EH (cell line): ENCODE results near the gene RPL13A.
"Not testable (repeated sequence)": the region's sequence is repeated elsewhere in the genome, so short reads cannot be mapped to it uniquely, and the experiment has no call there.

Experiments used
- DNase-seq: peaks from one replicate; pipeline ENCODE4 v3.0.0-alpha.2; 2015; ENCODE audit warnings: low read depth

Gene RPL13A

DNA sequence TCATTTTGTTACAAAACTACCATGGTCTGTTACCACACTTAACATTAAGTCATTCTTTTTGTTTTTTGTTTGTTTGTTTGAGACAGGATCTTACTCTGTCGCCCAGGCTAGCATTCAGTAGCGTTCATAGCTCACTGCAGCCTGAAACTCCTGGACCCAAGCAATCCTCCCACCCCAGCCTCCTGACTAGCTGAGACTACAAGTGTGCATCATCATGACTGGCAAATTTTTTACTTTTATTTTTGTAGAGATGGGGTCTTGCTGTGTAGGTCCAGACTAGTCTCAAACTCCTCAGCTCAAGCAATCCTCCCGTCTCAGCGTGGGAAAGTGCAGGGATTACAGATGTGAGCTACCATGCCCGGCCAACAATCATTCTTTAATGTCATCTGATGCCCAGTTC is 31.1 kb upstream of the RPL13A start:
- DNase-seq, result peak; percentile 18

DNA sequence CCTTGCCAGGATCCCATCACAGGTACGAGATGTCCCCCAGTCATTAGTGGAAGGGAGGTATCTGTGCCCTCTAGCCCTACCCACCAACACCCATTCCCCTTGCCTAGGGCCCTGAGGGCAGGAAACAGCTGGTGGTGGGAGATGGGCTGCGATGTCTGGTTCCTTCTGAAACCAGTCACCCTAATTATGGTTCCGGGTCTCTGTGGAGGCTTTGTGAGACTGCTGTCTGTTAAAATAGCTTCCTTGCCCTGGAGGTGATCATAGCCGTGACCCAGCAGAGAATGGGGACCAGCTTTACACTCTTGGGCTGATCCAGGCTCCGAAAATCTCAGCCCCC is 28.9 kb upstream of the RPL13A start:
- DNase-seq, result no peak

DNA sequence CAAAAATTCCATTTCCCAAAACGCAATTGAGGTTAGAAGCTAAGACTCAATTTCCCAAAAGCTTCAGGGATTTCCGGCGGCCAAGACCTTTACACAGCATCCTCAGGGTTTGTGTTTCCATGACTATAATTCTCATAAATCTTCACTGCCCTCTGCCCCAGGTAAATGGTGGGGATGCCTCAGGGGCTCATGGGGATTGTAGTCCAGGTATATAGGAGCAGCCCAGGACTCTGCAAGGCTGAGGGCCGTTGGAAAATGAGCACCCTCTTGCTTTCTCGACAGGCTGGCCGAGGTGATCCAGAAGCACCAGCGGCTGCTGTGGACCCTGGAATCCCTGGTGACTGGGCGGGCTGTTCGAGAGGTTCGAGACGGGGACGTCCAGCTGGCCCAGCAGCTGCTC is 28.0 kb upstream of the RPL13A start:
- no peak for DNase-seq

DNA sequence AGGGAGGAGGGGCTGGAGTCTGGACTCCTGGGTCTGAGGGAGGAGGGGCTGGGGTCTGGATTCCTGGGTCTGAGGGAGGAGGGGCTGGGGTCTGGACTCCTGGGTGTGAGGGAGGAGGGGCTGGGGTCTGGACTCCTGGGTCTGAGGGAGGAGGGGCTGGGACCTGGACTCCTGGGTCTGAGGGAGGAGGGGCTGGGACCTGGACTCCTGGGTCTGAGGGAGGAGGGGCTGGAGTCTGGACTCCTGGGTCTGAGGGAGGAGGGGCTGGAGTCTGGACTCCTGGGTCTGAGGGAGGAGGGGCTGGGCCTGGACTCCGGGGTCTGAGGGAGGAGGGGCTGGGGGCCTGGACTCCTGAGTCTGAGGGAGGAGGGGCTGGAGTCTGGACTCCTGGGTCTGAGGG is 26.3 kb upstream of the RPL13A start:
- not testable (repeated sequence) for DNase-seq

DNA sequence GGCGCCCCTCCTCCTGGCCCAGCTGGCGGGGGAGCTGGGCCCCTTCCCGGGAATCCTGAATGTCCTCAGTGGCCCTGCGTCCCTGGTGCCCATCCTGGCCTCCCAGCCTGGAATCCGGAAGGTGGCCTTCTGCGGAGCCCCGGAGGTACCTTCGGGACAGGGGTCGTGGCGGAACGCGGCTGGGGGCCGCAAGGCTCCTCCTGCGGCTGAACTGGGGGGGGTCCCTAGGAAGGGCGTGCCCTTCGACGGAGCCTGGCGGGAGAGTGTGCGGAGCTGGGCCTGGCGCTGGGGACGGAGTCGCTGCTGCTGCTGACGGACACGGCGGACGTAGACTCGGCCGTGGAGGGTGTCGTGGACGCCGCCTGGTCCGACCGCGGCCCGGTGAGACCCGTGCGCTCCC is 25.8 kb upstream of the RPL13A start:
- no peak for DNase-seq

DNA sequence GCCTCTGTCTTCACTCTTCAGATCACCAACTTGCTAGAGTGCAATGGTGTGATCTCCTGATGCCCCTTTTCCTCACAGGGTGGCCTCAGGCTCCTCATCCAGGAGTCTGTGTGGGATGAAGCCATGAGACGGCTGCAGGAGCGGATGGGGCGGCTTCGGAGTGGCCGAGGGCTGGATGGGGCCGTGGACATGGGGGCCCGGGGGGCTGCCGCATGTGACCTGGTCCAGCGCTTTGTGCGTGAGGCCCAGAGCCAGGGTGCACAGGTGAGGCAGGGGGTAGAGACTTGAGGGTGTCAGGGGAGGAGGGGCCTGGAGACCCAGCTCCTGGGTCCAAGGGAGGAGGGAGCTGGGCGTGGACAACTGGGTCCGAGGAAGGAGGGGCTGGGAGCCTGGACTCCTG is 24.9 kb upstream of the RPL13A start:
- no peak for DNase-seq

DNA sequence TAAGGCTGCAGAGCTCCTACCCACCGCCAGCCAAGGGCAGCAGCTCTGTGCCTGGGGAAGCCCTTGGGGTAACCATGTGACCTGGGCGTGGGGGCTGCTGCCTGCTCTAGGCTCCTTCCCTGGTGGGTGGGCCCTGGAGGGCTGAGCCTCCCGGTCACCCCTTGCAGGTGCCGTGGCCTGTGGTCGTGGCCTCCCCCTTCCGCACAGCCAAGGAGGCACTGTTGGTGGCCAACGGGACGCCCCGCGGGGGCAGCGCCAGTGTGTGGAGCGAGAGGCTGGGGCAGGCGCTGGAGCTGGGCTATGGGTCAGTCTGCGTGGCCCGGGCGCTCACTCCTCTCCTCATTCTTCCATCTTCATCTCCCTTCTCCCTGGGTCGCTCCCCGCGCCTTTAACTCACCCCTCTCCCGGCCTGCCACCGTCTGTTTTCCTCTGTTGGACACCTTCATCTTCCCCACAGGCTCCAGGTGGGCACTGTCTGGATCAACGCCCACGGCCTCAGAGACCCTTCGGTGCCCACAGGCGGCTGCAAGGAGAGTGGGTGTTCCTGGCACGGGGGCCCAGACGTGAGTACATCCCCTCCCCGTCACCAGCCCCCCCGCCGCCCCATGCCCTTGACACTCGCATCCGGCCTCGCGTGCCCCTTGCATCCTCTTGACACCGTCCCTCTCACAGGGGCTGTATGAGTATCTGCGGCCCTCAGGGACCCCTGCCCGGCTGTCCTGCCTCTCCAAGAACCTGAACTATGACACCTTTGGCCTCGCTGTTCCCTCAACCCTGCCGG is 23.3 kb upstream of the RPL13A start:
- no peak for DNase-seq

DNA sequence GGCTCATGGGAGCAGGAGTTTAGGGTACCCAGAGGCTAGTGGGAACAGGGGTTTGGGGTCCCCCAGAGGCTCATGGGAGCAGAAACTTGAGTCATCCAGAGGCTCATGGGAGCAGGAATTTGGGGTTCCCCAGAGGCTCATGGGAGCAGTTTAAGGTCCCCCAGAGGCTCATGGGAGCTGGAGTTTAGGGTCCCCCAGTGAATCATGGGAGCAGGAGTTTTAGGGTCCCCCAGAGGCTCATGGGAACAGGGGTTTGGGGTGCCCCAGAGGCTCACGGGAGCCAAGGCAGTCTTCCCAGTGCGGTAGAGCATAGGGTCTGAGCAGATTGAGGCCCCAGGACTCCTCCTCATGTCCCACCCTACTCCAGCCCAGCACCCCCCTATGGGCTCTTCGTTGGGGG is 22.0 kb upstream of the RPL13A start:
- DNase-seq, result no peak

DNA sequence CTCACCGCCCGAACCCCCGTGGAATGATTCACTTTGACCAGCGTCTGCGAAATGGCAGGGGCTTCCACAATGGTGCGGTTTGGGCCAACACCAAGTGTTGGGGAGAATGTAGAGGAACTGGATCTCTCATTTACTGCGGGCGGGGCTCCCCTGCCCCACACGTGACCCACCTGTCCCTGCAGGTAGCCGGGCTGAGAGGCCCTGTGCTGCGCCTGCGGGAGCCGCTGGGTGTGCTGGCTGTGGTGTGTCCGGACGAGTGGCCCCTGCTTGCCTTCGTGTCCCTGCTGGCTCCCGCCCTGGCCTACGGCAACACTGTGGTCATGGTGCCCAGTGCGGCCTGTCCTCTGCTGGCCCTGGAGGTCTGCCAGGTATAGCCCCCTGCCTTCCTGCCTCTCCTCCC is 19.2 kb upstream of the RPL13A start:
- DNase-seq, result no peak

DNA sequence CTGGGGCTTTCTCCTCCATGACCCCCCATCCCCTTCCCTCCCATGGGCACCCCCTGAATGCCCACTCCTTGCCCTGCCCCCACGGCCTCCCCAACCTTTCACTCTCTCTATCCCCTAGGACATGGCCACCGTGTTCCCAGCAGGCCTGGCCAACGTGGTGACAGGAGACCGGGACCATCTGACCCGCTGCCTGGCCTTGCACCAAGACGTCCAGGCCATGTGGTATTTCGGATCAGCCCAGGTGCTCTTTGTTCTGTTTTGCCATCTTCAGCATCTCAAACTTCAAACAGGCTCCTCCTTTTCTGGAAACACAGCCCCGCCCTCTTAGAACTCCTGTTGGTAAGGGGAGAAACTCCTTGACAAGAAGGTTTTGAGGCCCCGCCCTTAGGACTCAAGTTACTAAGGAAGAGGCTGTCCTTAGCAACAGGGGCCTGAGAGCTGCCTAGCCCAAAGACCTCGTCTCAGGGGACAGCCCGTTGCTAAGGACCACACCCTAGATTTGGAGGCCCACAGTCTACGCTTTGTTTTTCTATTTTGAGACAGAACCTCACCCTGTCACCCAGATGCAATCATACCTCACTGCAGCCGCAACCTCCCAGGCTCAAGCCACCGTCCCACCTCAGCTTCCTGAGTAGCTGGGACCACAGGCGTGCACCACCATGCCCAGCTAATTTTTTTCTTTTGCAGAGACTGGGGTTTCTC is 18.5 kb upstream of the RPL13A start:
- DNase-seq, result peak; percentile 63

DNA sequence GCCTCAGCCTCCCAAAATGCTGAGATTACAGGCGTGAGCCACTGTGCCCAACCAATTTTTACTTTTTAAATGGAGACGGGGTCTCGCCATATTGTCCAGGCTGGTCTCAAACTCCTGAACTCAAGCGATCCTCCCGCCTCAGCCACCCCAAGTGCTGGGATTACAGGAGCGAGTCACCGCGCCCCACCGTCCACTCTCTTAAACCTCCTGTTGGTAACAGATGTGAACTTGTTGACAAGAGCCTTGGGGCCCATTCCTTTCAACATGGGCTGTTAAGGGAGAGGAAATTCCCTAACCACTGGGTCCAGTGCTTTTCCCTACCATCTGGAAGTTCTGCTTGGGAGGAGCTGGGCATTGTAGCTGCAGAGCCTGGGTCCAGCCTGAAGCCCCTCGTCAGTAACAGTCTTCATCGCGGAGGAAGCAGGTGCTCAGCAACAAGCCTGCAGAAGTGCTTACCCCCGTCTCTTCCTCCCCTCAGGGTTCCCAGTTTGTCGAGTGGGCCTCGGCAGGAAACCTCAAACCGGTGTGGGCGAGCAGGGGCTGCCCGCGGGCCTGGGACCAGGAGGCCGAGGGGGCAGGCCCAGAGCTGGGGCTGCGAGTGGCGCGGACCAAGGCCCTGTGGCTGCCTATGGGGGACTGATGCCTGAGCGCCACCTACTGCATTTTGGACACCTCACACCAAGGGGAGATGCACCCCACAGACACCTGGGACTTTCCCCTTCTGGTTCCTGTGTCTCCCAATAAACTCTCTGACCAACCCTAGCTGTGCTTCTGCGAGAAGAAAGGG is 17.4 kb upstream of the RPL13A start:
- DNase-seq, result no peak

DNA sequence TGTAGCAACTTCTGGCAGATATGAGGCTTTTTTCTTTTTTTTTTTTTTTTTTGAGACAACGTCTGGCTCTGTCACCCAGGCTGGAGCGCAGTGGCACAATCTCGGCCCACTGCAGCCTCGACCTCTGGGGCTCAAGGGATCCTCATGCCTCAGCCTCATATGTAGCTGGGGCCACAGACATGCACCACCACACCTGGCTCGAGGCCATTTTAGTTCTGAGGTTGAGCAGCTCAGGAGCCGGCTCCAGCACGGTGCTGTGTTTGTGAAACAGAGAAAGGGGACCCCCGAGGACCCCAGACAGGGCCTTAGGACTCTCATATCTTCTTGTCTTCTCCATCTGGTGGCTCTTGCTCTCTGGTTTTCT is 16.8 kb upstream of the RPL13A start:
- no peak for DNase-seq

DNA sequence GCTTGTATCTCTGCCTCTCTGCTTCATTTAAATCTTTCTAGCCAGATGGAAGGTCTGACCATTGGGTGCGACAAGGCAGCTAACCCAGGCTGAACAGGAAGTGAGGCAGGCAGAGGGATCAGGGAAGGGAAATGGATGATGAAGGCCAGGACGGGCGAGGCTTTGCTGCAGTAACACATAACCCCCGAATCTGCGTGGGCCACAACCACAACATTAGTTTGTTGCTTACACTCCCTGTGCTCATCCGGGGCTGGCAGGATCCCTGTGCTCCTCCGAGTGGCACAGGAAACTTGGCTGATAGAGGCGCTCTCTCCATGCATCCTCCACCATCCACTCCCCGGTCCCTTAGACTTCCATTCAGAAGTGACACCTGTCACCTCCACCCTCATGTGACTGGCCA is 14.5 kb upstream of the RPL13A start:
- no peak for DNase-seq

DNA sequence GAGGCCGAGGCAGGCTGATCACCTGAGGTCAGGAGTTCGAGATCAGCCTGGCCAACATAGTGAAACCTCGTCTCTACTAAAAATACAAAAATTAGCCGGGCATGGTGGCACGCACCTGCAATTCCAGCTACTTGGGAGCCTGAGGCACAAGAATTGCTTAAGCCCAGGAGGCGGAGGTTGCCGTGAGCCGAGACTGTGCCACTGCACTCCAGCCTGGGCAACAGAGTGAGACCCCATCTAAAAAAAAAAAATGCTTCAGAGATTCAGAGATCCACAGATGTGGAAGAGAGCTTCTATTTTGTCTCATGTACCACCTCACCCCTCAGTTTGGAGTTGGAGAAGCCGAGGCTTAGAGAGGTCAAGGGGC is 13.9 kb upstream of the RPL13A start:
- DNase-seq, result not testable (repeated sequence)

DNA sequence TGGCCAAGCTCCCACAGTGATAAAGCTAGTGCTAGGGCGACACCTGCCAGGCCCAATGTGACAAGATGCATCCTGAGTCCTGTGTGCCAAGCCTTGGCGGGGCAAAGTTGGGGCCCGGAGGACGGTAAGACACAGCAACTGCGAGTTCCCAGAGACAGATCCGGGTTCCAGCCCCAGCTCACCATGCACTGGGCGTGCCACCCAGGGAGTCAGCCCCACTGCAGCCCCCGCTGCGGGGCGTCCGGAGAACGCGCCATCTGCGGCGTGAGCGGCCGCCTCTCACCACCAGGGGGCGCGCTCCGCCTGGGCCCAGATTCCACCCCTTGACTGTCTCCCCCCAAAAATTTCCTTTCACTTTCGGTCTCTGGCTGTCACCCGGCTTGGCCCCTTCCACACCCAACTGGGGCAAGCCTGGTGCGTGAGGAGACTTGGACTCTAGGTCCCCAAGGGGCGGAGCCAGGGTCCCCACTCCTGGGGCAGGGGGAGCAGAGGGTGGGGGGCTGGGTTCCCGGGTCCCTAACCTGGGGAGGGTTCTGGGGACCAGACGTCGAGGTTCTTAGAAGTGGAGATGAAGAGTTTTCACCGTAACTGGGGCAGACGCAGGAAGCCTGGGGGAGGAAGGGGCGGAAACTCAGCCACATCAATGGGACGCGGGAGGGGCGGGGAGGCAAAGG is 13.4 kb upstream of the RPL13A start, which contains the start of gene FLT3LG:
TSS of gene FLT3LG (plus strand) at position 348 of the 674 bp plus-strand sequence. CDS start 425 bp downstream, outside the sequence.
- DNase-seq, result peak; percentile 82

DNA sequence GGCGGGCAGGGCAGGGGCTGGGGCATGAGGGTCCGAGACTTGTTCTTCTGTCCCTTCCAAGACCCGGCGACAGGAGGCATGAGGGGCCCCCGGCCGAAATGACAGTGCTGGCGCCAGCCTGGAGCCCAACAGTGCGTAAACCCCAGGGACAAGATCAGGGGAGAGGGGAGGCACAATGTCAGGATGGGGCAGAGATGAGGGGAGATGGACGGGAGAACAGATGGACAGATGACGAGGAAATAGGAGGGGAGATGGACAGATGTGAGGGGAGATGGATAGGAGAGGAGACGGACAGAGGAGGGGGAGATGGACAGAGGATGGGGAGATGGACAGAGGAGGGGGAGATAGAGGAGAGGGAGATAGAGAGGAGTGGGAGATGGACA is 12.9 kb upstream of the RPL13A start:
- no peak for DNase-seq

DNA sequence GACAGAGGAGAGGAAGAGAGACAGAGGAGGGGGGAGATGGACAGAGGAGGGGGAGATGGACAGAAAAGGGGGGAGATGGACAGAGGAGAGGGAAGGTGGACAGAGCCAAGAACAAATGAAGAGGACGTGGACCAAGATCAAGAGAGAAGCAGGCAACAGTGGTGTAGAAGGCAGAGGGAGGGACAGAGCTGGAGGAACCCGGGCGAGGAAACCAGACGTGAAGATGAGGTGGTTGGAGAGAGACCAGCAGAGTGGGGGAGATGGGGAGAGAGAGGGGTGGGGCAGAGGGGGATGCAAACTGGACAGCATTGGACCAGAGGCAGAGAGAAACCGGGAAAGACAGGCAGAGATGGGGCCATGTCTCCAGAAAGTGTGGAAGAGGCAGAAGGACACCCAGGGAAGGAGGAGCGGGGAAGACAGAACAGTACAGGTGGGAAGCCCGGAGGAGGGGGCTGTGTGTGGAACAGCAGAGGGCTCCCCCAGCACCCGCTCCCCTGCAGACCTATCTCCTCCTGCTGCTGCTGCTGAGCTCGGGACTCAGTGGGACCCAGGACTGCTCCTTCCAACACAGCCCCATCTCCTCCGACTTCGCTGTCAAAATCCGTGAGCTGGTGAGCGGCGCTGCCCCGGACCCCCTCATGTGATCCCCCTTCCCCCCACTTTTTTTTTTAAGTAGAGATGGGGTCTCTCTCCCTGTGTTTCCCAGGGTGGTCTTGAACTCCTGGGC is 12.1 kb upstream of the RPL13A start:
- DNase-seq, result no peak

DNA sequence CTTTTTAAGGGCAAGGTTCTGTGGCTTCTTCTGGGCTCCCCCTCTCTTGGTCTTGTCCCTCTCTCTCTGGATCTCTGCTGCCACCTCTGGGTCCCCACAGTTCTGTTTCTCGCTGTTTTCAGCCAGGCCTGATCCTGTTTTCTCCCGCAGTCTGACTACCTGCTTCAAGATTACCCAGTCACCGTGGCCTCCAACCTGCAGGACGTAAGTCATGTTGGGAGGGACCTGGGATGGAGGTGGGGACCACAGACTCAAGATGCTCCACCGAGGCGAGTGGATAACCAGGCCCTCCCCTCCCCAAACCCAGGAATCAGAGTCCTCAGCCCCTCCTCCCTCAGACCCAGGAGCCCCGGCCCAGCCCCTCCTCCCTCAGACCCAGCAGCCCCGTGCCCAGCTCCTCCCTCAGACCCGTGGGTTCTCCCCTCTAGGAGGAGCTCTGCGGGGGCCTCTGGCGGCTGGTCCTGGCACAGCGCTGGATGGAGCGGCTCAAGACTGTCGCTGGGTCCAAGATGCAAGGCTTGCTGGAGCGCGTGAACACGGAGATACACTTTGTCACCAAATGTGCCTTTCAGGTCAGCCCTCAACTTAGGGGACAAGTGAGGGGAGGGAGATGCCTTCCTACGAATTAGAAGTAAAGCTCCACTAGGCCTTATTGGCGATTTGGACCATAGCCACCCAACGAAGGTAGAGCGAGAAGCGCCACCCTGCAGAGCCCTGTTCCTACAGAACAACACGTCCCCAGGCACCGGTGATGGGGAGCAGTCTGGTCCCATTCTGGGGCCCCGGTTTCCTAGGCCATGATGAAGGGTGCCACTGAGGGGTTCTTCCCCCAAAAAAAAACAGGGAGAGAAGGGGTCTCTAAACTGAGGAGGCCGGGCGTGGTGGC is 11.2 kb upstream of the RPL13A start:
- no peak for DNase-seq

DNA sequence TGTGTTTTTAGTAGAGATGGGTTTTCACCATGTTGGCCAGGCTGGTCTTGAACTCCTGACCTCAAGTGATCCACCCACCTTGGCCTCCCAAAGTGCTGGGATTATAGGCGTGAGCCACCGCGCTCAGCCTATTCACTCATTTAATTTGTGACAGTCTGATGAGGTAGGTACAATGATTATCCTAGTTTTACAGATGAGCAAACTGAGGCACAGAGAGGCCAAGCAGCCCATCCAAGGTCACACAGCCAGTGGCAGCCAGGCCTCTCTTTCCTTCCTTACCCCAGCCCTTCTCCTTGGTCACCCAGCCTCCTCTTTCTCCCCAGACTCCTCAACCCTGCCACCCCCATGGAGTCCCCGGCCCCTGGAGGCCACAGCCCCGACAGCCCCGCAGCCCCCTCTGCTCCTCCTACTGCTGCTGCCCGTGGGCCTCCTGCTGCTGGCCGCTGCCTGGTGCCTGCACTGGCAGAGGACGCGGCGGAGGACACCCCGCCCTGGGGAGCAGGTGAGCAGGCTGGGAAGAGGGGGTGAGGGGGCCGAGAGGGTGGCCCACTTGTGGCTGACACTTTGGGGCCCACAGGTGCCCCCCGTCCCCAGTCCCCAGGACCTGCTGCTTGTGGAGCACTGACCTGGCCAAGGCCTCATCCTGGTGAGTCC is 7.3 kb upstream of the RPL13A start:
- DNase-seq, result no peak

DNA sequence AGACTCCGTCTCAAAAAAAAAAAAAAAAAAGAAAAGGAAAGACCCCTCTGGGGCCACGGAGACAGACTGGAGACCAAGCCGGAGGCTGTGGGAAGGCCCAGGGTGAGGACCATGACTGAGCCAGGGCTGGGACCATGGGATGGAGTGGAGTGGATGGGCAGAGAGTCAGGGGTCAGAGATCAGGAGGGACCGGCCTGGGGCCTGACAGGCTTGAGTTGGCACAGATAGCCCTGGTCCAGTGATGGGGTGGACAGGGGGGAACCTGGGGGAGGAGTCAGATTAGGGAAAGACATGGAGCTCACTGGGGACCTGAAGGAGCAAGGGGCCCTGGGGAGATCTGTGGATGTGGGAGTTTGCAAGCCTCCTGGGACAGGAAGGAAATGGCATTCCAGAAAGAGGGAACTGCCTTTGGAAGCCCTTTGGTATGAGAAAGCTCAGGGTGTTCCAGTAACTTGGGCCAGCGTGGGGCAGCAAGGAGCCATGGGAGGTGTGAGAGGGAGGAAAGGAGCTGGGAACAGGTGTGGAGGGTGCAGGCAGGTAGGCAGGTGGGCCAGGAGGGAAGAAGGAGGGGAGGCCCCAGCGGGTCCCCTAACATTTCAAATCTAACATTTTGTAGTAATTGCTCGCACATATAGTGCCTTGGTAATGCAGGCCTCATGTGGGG is 6.3 kb upstream of the RPL13A start:
- no peak for DNase-seq
